Pancreas (tissue), 10 donors: Measurements from ENCODE around the gene HOXD8. TPM values are rescaled to one million over a fixed set of nuclear protein-coding genes. Genes with fewer than 3 reads are reported as not detected.

Experiments
- ATAC-seq, 4 donors: fragments of 200-7000 bp; cut with Tn5 transposase; one replicate each; pipeline versions ENCODE4 v1.8.0 to v1.9.1; 2020; ENCODE audit warnings: mild to moderate bottlenecking in 4 of 4, moderate library complexity in 4 of 4
- DNase-seq, 6 donors: peaks; one replicate each; pipeline ENCODE4 v3.0.0-alpha.2; 2020
- FAIRE-seq: peaks from 2 replicates; lab custom pipeline; 2012; peaks lifted over from hg19 to GRCh38; lab: Jason Lieb, UNC
- H3K27ac ChIP-seq, 4 donors: fragments of 200-600 bp; sonication (generic); 1 replicate in 3 of 4; 2 replicates in 1 of 4; pipeline versions ENCODE4 v1.5.0 to v1.8.0; 2020
- H3K27me3 ChIP-seq, 4 donors: fragments of 200-600 bp; one replicate each; pipeline ENCODE4 v1.8.0; 2021
- H3K36me3 ChIP-seq, 3 donors: fragments of 200-600 bp; sonication (generic) in 1 of 3; one replicate each; pipeline versions ENCODE4 v1.5.0 to v1.8.0; 2020 to 2021
- H3K4me1 ChIP-seq, 3 donors: fragments of 200-600 bp; one replicate each; pipeline ENCODE4 v1.8.0; 2021
- H3K4me3 ChIP-seq, 4 donors: fragments of 200-600 bp; sonication (generic) in 2 of 4; one replicate each; pipeline versions ENCODE4 v1.5.0 to v1.8.0; 2020 to 2021
- H3K9me3 ChIP-seq, 4 donors: fragments of 200-600 bp; one replicate each; pipeline ENCODE4 v1.8.0; 2021
- WGBS, 2 donors: extraction: QIAGEN DNeasy Blood & Tissue Kit; methylation state at CpG; one replicate each; pipeline ENCODE4 v1.1.7; 2013; 5-methylcytosine and 5-hydroxymethylcytosine counted together
- intact Hi-C, 3 donors: fragments of 100-400 bp; cut with DNase I; formaldehyde crosslinking; loops; one replicate each; pipeline versions ENCODE4 v1.11.1 to v1.14.2; 2022
- polyA plus RNA-seq, 2 donors: library from polyadenylated mRNA; stranded (reverse); fragments of 200-250 nt; gene quantifications; one replicate each; pipeline ENCODE4 v1.2.3, GENCODE V29; 2013
- total RNA-seq, 6 donors: library from RNA; stranded (reverse); fragmentation: NEBNext Ultra II Directional in 4 of 6; extraction: Animal tissue kit (Norgen Biotek cat#: 25700) in 4 of 6; gene quantifications; one replicate each; pipeline versions ENCODE4 v1.2.1 to v1.2.4, GENCODE V29; 2021 to 2023
- TF ChIP-seq, protein P1 (sequence below), 4 donors: fragments of 200-600 bp; sonication (generic) in 3 of 4; IDR thresholded peaks; one replicate each; pipeline versions ENCODE4 v1.5.0 to v1.8.0; 2021; ENCODE audit warnings: antibody characterized with exemption in 4 of 4
- donor health status: healthy with polysubstance abuse.
- donor health status: DM: no; HTN: no; CAD: no; lungs with moderate emphysema.
- donor health status: DM: no; HTN: no; CAD: no.
- donor health status: control.
- donor health status: control.
- donor health status: Bipolar disorder and iron deficiency.
- donor health status: DM: yes; HTN: yes; CAD: no.
- donor health status: DM: no; HTN: no; CAD: no.
- donor health status: DM: no; HTN: no; CAD: no.
- donor health status: DM: yes; HTN: yes; CAD: no.

Gene HOXD8
- total and polyA plus RNA-seq, 8 donors: 0.19 to 1.5 (median 0.62) TPM

DNA sequence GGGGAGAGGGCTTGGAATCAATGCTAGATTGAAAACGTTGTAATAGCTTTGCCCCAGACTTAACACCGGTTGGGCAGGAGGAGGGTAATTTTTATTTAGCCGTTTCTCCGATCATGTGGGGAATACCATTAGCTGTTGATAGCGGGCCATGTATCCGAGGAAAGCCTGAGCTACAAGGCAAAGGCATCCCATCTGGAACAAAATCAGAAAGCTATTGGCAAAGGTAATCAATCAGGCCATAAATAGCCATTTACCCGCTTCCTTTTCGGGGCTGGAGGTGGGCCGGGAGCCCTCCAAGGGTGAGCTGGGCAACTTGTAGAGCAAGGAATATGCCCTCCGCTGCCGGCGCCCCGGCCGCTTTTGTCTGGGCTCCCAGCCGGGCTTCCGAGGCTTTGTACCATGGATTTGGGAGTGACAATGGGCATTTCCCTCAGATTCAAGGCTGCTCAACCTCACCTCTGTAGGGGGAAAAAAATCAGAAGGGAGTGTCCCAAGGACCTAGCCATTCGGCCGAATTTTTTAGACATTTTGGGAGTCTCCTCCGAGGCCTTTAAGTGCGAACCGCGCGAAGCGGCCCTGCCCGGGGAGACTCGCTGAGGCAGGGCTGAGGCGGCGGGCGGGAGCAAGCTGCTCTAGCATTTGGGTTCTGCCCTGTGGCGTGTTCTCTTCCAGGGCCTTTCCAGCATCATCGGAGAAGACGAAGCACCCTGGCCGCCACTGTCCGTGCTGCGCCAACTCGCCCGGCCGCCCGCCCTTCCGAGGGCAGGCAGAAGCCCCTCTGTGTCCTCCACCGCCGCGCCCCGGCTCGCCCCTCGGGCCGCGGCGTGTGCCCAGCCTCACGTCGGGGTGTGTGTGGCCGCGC lies 8.1 kb upstream of the HOXD8 start:
- H3K4me3 ChIP-seq: no peak overlapping the region
- DNase-seq: peak in 1 of 6 donors; percentile 57
- no peak overlapping the region for H3K27ac ChIP-seq
- H3K27me3 ChIP-seq: peaks cover 0 to 91% (median 42%) of the 10 kb centered on the region in 4 donors
- intact Hi-C loops: loop anchor here in 2 of 3 donors (10.0 kb wide), 3 partner anchors 523 to 1023 kb away; no protein-coding TSS in a partner anchor
- ATAC-seq: no peak
- peaks cover 0 to 5% (median 0%) of the 10 kb centered on the region in 3 donors for H3K4me1 ChIP-seq
- no peak for FAIRE-seq
- no peaks in the 10 kb centered on the region for H3K36me3 ChIP-seq
- TF ChIP-seq, protein P1, sequence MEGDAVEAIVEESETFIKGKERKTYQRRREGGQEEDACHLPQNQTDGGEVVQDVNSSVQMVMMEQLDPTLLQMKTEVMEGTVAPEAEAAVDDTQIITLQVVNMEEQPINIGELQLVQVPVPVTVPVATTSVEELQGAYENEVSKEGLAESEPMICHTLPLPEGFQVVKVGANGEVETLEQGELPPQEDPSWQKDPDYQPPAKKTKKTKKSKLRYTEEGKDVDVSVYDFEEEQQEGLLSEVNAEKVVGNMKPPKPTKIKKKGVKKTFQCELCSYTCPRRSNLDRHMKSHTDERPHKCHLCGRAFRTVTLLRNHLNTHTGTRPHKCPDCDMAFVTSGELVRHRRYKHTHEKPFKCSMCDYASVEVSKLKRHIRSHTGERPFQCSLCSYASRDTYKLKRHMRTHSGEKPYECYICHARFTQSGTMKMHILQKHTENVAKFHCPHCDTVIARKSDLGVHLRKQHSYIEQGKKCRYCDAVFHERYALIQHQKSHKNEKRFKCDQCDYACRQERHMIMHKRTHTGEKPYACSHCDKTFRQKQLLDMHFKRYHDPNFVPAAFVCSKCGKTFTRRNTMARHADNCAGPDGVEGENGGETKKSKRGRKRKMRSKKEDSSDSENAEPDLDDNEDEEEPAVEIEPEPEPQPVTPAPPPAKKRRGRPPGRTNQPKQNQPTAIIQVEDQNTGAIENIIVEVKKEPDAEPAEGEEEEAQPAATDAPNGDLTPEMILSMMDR (IDR thresholded peaks at IDR 0.05): no peak
- H3K9me3 ChIP-seq: no peaks in the 10 kb centered on the region
- WGBS, 2 donors: 12% methylated on average over 53 of the region's 53 CpGs

DNA sequence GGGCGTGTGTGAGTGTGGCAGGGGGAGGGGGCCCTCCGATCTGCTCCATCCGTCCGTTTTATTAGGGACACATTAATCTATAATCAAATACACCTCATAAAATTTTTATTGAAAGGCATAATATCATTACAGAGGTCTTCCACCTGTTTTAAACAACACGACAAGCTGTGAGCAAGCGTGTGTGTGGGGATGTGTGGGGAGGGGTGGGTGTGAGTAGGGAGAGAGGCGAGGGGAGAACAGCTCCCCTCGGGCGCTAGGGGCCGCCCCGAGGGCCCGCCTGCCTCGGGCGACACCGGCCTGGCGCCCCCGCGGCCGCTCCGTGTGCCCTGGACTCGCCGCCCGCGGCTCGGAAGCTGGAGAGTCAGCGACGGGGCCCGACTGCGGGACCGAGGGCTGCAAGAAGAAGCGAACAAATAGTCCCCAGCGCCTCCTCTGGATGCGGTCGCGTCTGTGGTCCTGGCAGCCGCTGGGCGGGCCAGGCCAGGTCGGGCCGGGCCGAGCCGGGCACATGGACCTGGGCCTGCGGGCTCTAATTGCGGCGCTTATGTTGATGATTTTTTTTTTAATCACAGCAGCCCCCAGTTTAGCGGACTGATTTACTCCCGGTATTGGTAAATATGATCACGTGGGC lies 7.3 kb upstream of the HOXD8 start:
- Histone ChIP-seq H3K27me3 (peaks cover 0 to 91% (median 38%) of the 10 kb centered on the region in 4 donors), H3K36me3 (no peaks in the 10 kb centered on the region), H3K4me1 (peaks cover 0 to 5% (median 0%) of the 10 kb centered on the region in 3 donors), H3K27ac (no peak overlapping the region), H3K9me3 (no peaks in the 10 kb centered on the region), H3K4me3 (peak overlapping the region in 3 of 4 donors; percentile 0 to 43 (median 10))
- TF ChIP-seq, protein P1 (IDR thresholded peaks at IDR 0.05): no peak
- peak in 2 of 4 donors; percentile 17 to 29 for ATAC-seq
- intact Hi-C loops: loop anchor here in 2 of 3 donors (10.0 kb wide), 3 partner anchors 523 to 1023 kb away; no protein-coding TSS in a partner anchor
- WGBS, 2 donors: 6 to 8% methylated on average over 36 to 47 of the region's 47 CpGs
- no peak for FAIRE-seq
- no peak for DNase-seq

DNA sequence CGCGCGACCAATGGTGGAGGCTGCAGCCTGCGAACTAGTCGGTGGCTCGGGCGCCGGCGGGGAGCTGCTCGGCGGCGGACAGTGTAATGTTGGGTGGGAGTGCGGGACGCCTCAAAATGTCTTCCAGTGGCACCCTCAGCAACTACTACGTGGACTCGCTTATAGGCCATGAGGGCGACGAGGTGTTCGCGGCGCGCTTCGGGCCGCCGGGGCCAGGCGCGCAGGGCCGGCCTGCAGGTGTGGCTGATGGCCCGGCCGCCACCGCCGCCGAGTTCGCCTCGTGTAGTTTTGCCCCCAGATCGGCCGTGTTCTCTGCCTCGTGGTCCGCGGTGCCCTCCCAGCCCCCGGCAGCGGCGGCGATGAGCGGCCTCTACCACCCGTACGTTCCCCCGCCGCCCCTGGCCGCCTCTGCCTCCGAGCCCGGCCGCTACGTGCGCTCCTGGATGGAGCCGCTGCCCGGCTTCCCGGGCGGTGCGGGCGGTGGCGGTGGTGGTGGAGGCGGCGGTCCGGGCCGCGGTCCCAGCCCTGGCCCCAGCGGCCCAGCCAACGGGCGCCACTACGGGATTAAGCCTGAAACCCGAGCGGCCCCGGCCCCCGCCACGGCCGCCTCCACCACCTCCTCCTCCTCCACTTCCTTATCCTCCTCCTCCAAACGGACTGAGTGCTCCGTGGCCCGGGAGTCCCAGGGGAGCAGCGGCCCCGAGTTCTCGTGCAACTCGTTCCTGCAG lies 6.7 kb upstream of the HOXD8 start, which contains the start of gene HOXD9:
HOXD9 (plus strand) TSS at position 37 of the 728 bp plus-strand sequence; CDS start at position 87, 50 bp downstream.
- intact Hi-C loops: loop anchor here in 2 of 3 donors (10.0 kb wide), 3 partner anchors 522 to 1022 kb away; no protein-coding TSS in a partner anchor
- peak in 2 of 6 donors; percentile 67 to 83 for DNase-seq
- TF ChIP-seq, protein P1 (IDR thresholded peaks at IDR 0.05): no peak

DNA sequence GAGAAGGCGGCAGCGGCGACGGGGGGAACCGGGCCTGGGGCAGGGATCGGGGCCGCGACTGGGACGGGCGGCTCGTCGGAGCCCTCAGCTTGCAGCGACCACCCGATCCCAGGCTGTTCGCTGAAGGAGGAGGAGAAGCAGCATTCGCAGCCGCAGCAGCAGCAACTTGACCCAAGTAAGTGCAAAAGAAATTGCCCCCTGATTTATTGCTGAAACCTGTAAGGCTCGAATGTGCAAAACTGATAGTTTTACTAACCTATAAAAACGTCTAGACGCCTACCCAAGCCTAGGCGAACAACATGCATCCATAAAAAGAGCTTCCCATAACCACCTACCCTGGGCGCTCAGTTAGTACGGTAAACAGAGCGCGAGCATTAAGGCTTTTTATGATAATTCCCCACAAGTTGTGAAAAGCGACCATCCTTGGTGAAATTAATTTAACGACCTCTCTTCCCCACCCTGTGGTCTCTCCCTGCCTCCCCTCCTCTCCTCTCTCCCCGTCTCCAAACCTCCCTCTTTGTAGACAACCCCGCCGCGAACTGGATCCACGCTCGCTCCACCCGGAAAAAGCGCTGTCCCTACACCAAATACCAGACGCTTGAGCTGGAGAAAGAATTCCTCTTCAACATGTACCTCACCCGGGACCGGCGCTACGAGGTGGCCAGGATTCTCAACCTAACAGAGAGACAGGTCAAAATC lies 5.9 kb upstream of the HOXD8 start:
- Histone ChIP-seq H3K27me3 (peaks cover 0 to 91% (median 39%) of the 10 kb centered on the region in 4 donors), H3K27ac (no peak overlapping the region), H3K4me1 (peaks cover 0 to 5% (median 0%) of the 10 kb centered on the region in 3 donors), H3K36me3 (no peaks in the 10 kb centered on the region), H3K4me3 (peak overlapping the region in 1 of 4 donors; percentile 43), H3K9me3 (no peaks in the 10 kb centered on the region)
- ATAC-seq (no peak), DNase-seq (no peak), FAIRE-seq (no peak)
- intact Hi-C loops: loop anchor here in 2 of 3 donors (10.0 kb wide), 3 partner anchors 521 to 1021 kb away; no protein-coding TSS in a partner anchor
- TF ChIP-seq, protein P1 (IDR thresholded peaks at IDR 0.05): no peak
- 5 to 7% methylated on average over 40 of the region's 40 CpGs for WGBS, 2 donors

More for the DNA sequence above, 6.7 kb upstream of the HOXD8 start, which contains the start of gene HOXD9:
- H3K4me1 ChIP-seq: peaks cover 0 to 5% (median 0%) of the 10 kb centered on the region in 3 donors
- ATAC-seq (peak in 3 of 4 donors; percentile 25 to 59 (median 57)), FAIRE-seq (no peak)
- H3K27me3 ChIP-seq: peaks cover 0 to 91% (median 37%) of the 10 kb centered on the region in 4 donors
- WGBS, 2 donors: 4 to 5% methylated on average over 39 to 84 of the region's 84 CpGs
- H3K4me3 ChIP-seq: peak within 1 kb of the TSS in 3 of 4 donors; percentile 0 to 43 (median 10)
- no peak within 1 kb of the TSS for H3K27ac ChIP-seq
- no peaks in the 10 kb centered on the region for H3K9me3 ChIP-seq
- no peaks in the 10 kb centered on the region for H3K36me3 ChIP-seq
